Endothelial cell of umbilical vein (primary cell): ENCODE measurements around the gene FARP2. TPM values are rescaled to one million over a fixed set of nuclear protein-coding genes. Genes with fewer than 3 reads are reported as not detected.

Source experiments
- BruUV-seq: library from RNA; stranded (reverse); fragments of 400-500 nt; replicated peaks from 2 replicates; lab custom pipeline; 2021; lab: Mats Ljungman, UMichigan
- CTCF ChIA-PET: fragments of 300-600, 350-600 bp; sonication (Branson Sonifier 250); formaldehyde crosslinking; loops from one replicate; lab custom pipeline; 2021; ENCODE audit warnings: antibody characterized with exemption, inconsistent platforms; lab: Charles Lee
- POLR2A ChIA-PET: fragments of 300-600, 350-600 bp; sonication (Branson Sonifier 250); formaldehyde crosslinking; loops from one replicate; lab custom pipeline; 2021; ENCODE audit warnings: antibody characterized with exemption, inconsistent platforms; lab: Charles Lee
- DNase-seq: peaks from one replicate; pipeline ENCODE4 v3.0.0-alpha.2; 2011; ENCODE audit warnings: low read depth, low spot score
- FAIRE-seq: peaks from 2 replicates; lab custom pipeline; 2011; peaks lifted over from hg19 to GRCh38; lab: Jason Lieb, UNC
- H2AFZ ChIP-seq: 2 replicates; pipeline ENCODE4 v1.6.0; 2012; ENCODE audit warnings: low read depth, low read length, control low read depth, inconsistent platforms
- H3K27ac ChIP-seq: 2 replicates; pipeline ENCODE4 v1.5.1; 2011; ENCODE audit warnings: low read depth, mild to moderate bottlenecking, control low read depth, low read length, moderate library complexity; ENCODE audit not compliant: insufficient read depth
- H3K27me3 ChIP-seq, 2 experiments: 2 replicates each; pipeline versions ENCODE4 v1.6.0 to v1.6.1; 2011; ENCODE audit warnings: low read length in 2 of 2, mixed read lengths in 1 of 2; ENCODE audit not compliant: control insufficient read depth in 2 of 2, insufficient read depth in 2 of 2
- H3K36me3 ChIP-seq, 2 experiments: 2 replicates in 1 of 2; 3 replicates in 1 of 2; pipeline ENCODE4 v1.5.1; 2011; ENCODE audit warnings: low read length in 2 of 2, mild to moderate bottlenecking in 1 of 2, moderate library complexity in 1 of 2; ENCODE audit not compliant: control insufficient read depth in 2 of 2, insufficient read depth in 2 of 2; ENCODE audit errors: extremely low read depth in 1 of 2
- H3K4me1 ChIP-seq: 3 replicates; pipeline ENCODE4 v1.5.1; 2011; ENCODE audit warnings: mild to moderate bottlenecking, low read length; ENCODE audit not compliant: control insufficient read depth, insufficient read depth; ENCODE audit errors: extremely low read depth
- H3K4me2 ChIP-seq: 2 replicates; pipeline ENCODE4 v1.6.1; 2011; ENCODE audit warnings: low read length, control low read depth, mixed read lengths; ENCODE audit not compliant: insufficient read depth
- H3K4me3 ChIP-seq, 3 experiments: fragments of 200-600 bp in 1 of 3; sonication (generic), shearing (Covaris generic) in 1 of 3; replicated peaks in 1 of 3; 2 replicates each; pipeline ENCODE4 v1.5.1; 2011 to 2016; ENCODE audit warnings: control low read depth in 3 of 3, low read length in 3 of 3, mild to moderate bottlenecking in 2 of 3, inconsistent platforms in 1 of 3, low read depth in 1 of 3, moderate library complexity in 1 of 3; ENCODE audit not compliant: insufficient read depth in 1 of 3
- H3K79me2 ChIP-seq: 2 replicates; pipeline ENCODE4 v1.6.0; 2012; ENCODE audit warnings: low read length, inconsistent platforms; ENCODE audit not compliant: control insufficient read depth, insufficient read depth
- H3K9ac ChIP-seq: replicated peaks from 2 replicates; pipeline ENCODE3; 2011; ENCODE audit warnings: low read length, control low read depth; ENCODE audit not compliant: insufficient read depth; ENCODE audit errors: extremely low read depth
- H3K9me1 ChIP-seq: replicated peaks from 3 replicates; pipeline ENCODE4 v1.6.0; 2011; ENCODE audit warnings: mild to moderate bottlenecking, low read length; ENCODE audit not compliant: control insufficient read depth, insufficient read depth; ENCODE audit errors: extremely low read depth
- H3K9me3 ChIP-seq: replicated peaks from 2 replicates; pipeline ENCODE4 v1.5.1; 2012; ENCODE audit warnings: low read length, inconsistent platforms; ENCODE audit not compliant: control insufficient read depth, insufficient read depth
- H4K20me1 ChIP-seq: replicated peaks from 2 replicates; pipeline ENCODE3; 2011; ENCODE audit warnings: mild to moderate bottlenecking, low read length; ENCODE audit not compliant: control insufficient read depth, insufficient read depth; ENCODE audit errors: extremely low read depth
- EZH2 ChIP-seq: IDR thresholded peaks from 2 replicates; pipeline ENCODE4 v1.6.1; 2012; ENCODE audit warnings: borderline replicate concordance, low read depth, mild to moderate bottlenecking, moderate library complexity, low read length, inconsistent platforms; ENCODE audit not compliant: severe bottlenecking
- FOS ChIP-seq: IDR thresholded peaks from 2 replicates; pipeline ENCODE4 v1.6.1; 2011; ENCODE audit warnings: mild to moderate bottlenecking, low read length, moderate library complexity, borderline replicate concordance; ENCODE audit not compliant: insufficient read depth
- GATA2 ChIP-seq: IDR thresholded peaks from 2 replicates; pipeline ENCODE4 v1.7.0; 2011; ENCODE audit warnings: low read depth, mild to moderate bottlenecking, moderate library complexity, mixed read lengths, low read length; ENCODE audit not compliant: insufficient read length, insufficient read depth
- JUN ChIP-seq: IDR thresholded peaks from 2 replicates; pipeline ENCODE4 v1.6.1; 2011; ENCODE audit warnings: borderline replicate concordance, low read depth; ENCODE audit not compliant: insufficient read length, insufficient read depth
- MYC ChIP-seq: IDR thresholded peaks from one replicate; pipeline ENCODE4 v1.6.1; 2011; ENCODE audit warnings: mild to moderate bottlenecking, low read depth, low read length
- POLR2A ChIP-seq: IDR thresholded peaks from 2 replicates; pipeline ENCODE4 v1.6.1; 2012; ENCODE audit warnings: low read depth, mild to moderate bottlenecking, control low read depth, low read length
- POLR2AphosphoS5 ChIP-seq: IDR thresholded peaks from 2 replicates; pipeline ENCODE4 v1.6.1; 2012; ENCODE audit warnings: low read depth, mild to moderate bottlenecking, control low read depth, low read length, moderate library complexity; ENCODE audit not compliant: insufficient read depth
- dilution Hi-C: fragments of 300-500 bp; cut with MboI; formaldehyde crosslinking; loops from one replicate; pipeline ENCODE4 v1.15.0; 2019; ENCODE audit warnings: low sequenced_read_pairs; ENCODE audit not compliant: extremely low pct_ligation_motif_present
- intact Hi-C: fragments of 100-400 bp; cut with micrococcal nuclease; formaldehyde crosslinking; loops from one replicate; pipeline ENCODE4 v1.10.0; 2022
- polyA plus RNA-seq, 4 experiments: library from polyadenylated mRNA; depleted of rRNA in 3 of 4; stranded (reverse) in 3 of 4; unstranded in 1 of 4; fragments of >200 nt; gene quantifications; 2 replicates each; pipeline versions ENCODE4 v1.2.1 to v1.2.3, GENCODE V29; 2011 to 2012; ENCODE audit warnings: missing spikeins in 1 of 4
- total RNA-seq: library from RNA; stranded (reverse); gene quantifications from 2 replicates; pipeline ENCODE4 v1.2.3, GENCODE V29; 2021
- TF ChIP-seq, protein P1 (sequence below): IDR thresholded peaks from 2 replicates; pipeline ENCODE4 v1.6.1; 2011; ENCODE audit not compliant: insufficient read depth, insufficient read length
- TF ChIP-seq, protein P2 (sequence below), 2 donors: IDR thresholded peaks; 1 replicate in 1 of 2; 2 replicates in 1 of 2; pipeline ENCODE4 v1.5.1; 2011; ENCODE audit warnings: low read length in 2 of 2, mild to moderate bottlenecking in 2 of 2, moderate library complexity in 2 of 2, control low read depth in 1 of 2, inconsistent platforms in 1 of 2, low read depth in 1 of 2; ENCODE audit not compliant: insufficient read depth in 1 of 2; ENCODE audit errors: extremely low read depth in 1 of 2

Gene FARP2
- total and polyA plus RNA-seq, 2 donors (not counting 3 experiments of a cell fraction or from before 2014, with no cell fraction given) = 15.3 to 45.3 TPM

DNA sequence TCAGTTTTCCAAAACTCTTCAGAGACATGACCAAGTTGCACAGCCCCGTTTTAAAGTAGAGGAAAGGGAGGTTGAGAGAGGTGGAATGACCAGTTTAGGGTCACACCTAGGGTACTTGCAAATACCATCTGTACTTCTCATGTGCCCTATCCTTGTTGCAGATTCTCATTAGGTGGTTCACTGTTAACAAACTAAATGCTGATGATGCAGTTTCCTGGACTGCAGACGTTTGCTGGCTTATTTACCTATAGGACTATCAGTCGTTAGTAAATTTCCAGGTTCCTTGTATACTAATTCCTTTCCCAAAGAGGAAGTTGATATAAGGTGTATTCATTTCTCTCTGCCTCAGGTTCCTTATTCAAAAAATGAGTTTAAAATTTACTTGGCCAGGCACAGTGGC lies 1.4 kb downstream of the FARP2 start:
- peaks cover 52% of the 10 kb centered on the region for H3K79me2 ChIP-seq
- TF ChIP-seq JUN = no peak
- no peak for TF ChIP-seq MYC
- TF ChIP-seq, protein P1, sequence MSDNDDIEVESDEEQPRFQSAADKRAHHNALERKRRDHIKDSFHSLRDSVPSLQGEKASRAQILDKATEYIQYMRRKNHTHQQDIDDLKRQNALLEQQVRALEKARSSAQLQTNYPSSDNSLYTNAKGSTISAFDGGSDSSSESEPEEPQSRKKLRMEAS = no peak
- TF ChIP-seq, protein P2, sequence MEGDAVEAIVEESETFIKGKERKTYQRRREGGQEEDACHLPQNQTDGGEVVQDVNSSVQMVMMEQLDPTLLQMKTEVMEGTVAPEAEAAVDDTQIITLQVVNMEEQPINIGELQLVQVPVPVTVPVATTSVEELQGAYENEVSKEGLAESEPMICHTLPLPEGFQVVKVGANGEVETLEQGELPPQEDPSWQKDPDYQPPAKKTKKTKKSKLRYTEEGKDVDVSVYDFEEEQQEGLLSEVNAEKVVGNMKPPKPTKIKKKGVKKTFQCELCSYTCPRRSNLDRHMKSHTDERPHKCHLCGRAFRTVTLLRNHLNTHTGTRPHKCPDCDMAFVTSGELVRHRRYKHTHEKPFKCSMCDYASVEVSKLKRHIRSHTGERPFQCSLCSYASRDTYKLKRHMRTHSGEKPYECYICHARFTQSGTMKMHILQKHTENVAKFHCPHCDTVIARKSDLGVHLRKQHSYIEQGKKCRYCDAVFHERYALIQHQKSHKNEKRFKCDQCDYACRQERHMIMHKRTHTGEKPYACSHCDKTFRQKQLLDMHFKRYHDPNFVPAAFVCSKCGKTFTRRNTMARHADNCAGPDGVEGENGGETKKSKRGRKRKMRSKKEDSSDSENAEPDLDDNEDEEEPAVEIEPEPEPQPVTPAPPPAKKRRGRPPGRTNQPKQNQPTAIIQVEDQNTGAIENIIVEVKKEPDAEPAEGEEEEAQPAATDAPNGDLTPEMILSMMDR (IDR thresholded peaks at IDR 0.05; ENCODE audit: extremely low read depth in 1 of 2, insufficient read depth in 1 of 2, low read depth in 1 of 2, low read length in 2 of 2) = no peak
- TF ChIP-seq POLR2AphosphoS5 = no peak
- TF ChIP-seq EZH2 = no peak
- TF ChIP-seq FOS = no peak
- no peak for TF ChIP-seq GATA2
- no peak for TF ChIP-seq POLR2A
- no peaks in the 10 kb centered on the region for H3K9me1 ChIP-seq
- DNase-seq = no peak
- H3K27me3 ChIP-seq = no peaks in the 10 kb centered on the region
- H3K4me2 ChIP-seq = peak overlapping the region; percentile 94
- H4K20me1 ChIP-seq = no peaks in the 10 kb centered on the region
- H2AFZ ChIP-seq = no peak overlapping the region
- FAIRE-seq = no peak
- H3K4me3 ChIP-seq = peak overlapping the region in 1 of 3 experiments; percentile 91
- no peak overlapping the region for H3K9ac ChIP-seq
- no peaks in the 10 kb centered on the region for H3K9me3 ChIP-seq
- no TSS peak for BruUV-seq
- no peak overlapping the region for H3K27ac ChIP-seq
- dilution Hi-C loops (no loop called here), intact Hi-C loops (loop anchor here (5.0 kb wide), 5 partner anchors 150 to 525 kb away; partner anchors contain the start of genes BOK, ING5 and STK25)
- H3K4me1 ChIP-seq = peaks cover 21% of the 10 kb centered on the region
- H3K36me3 ChIP-seq = peaks cover 6 to 12% of the 10 kb centered on the region in 2 experiments
- ChIA-PET POLR2A (no interaction called here), CTCF (no interaction called here)
